HCT116 (cell line): Measurements from ENCODE around the gene DCUN1D5.

ENCODE experiments used
- CEBPB ChIP-seq: IDR thresholded peaks from 2 replicates; pipeline ENCODE4 v1.6.1; 2012; ENCODE audit warnings: low read depth
- CTCF ChIP-seq, 3 experiments: fragments of 200-600 bp in 1 of 3; sonication (generic) in 1 of 3; IDR thresholded peaks in 2 of 3; conservative IDR thresholded peaks in 1 of 3; 2 replicates each; pipeline ENCODE4 v1.5.1; 2012 to 2017; ENCODE audit warnings: low read depth in 2 of 3, low read length in 2 of 3, antibody characterized with exemption in 1 of 3, borderline replicate concordance in 1 of 3, control low read depth in 1 of 3, mild to moderate bottlenecking in 1 of 3, mixed read lengths in 1 of 3, mixed run types in 1 of 3, moderate library complexity in 1 of 3; ENCODE audit not compliant: insufficient read depth in 1 of 3
- EZH2 ChIP-seq: fragments of 200-600 bp; sonication (generic); IDR thresholded peaks from 2 replicates; pipeline ENCODE4 v1.6.1; 2017; ENCODE audit warnings: antibody characterized with exemption, mixed run types
- EZH2phosphoT487 ChIP-seq: fragments of 200-600 bp; IDR thresholded peaks from 2 replicates; pipeline ENCODE4 v1.6.1; 2018; ENCODE audit warnings: antibody characterized with exemption, borderline replicate concordance
- JUND ChIP-seq: IDR thresholded peaks from 2 replicates; pipeline ENCODE4 v1.6.1; 2012
- MAX ChIP-seq: IDR thresholded peaks from 2 replicates; pipeline ENCODE4 v1.6.1; 2012
- POLR2A ChIP-seq: IDR thresholded peaks from 2 replicates; pipeline ENCODE4 v1.7.0; 2011; ENCODE audit warnings: borderline replicate concordance; ENCODE audit not compliant: insufficient read depth, insufficient read length; ENCODE audit errors: extremely low read depth
- RAD21 ChIP-seq: IDR thresholded peaks from 2 replicates; pipeline ENCODE4 v1.6.1; 2012; ENCODE audit warnings: low read depth, mild to moderate bottlenecking
- SIN3A ChIP-seq: IDR thresholded peaks from 2 replicates; pipeline ENCODE4 v1.6.1; 2012; ENCODE audit warnings: low read depth
- YY1 ChIP-seq: IDR thresholded peaks from 2 replicates; pipeline ENCODE4 v1.6.1; 2011; ENCODE audit warnings: low read length, low read depth, moderate library complexity, mild to moderate bottlenecking; ENCODE audit not compliant: insufficient replicate concordance; ENCODE audit errors: extremely low read depth
- ZBTB33 ChIP-seq: IDR thresholded peaks from 2 replicates; pipeline ENCODE4 v1.6.1; 2011; ENCODE audit warnings: mild to moderate bottlenecking, low read length, moderate library complexity; ENCODE audit not compliant: insufficient replicate concordance; ENCODE audit errors: extremely low read depth
- TF ChIP-seq, protein P1 (sequence below): IDR thresholded peaks from 2 replicates; pipeline ENCODE4 v1.6.1; 2012; ENCODE audit warnings: low read depth

GRCh38 chr11:103031834-103032233 lies 60.1 kb downstream of the DCUN1D5 start:
- no peak for TF ChIP-seq CTCF (IDR thresholded peaks at IDR 0.05 in 2 of 3, conservative IDR thresholded peaks at IDR 0.05 in 1 of 3; ENCODE audit: borderline replicate concordance in 1 of 3, insufficient read depth in 1 of 3, low read depth in 2 of 3, low read length in 2 of 3)
- no peak for TF ChIP-seq POLR2A
- no peak for TF ChIP-seq CEBPB
- no peak for TF ChIP-seq MAX
- TF ChIP-seq RAD21: no peak
- TF ChIP-seq, protein P1, sequence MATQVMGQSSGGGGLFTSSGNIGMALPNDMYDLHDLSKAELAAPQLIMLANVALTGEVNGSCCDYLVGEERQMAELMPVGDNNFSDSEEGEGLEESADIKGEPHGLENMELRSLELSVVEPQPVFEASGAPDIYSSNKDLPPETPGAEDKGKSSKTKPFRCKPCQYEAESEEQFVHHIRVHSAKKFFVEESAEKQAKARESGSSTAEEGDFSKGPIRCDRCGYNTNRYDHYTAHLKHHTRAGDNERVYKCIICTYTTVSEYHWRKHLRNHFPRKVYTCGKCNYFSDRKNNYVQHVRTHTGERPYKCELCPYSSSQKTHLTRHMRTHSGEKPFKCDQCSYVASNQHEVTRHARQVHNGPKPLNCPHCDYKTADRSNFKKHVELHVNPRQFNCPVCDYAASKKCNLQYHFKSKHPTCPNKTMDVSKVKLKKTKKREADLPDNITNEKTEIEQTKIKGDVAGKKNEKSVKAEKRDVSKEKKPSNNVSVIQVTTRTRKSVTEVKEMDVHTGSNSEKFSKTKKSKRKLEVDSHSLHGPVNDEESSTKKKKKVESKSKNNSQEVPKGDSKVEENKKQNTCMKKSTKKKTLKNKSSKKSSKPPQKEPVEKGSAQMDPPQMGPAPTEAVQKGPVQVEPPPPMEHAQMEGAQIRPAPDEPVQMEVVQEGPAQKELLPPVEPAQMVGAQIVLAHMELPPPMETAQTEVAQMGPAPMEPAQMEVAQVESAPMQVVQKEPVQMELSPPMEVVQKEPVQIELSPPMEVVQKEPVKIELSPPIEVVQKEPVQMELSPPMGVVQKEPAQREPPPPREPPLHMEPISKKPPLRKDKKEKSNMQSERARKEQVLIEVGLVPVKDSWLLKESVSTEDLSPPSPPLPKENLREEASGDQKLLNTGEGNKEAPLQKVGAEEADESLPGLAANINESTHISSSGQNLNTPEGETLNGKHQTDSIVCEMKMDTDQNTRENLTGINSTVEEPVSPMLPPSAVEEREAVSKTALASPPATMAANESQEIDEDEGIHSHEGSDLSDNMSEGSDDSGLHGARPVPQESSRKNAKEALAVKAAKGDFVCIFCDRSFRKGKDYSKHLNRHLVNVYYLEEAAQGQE: no peak
- no peak for TF ChIP-seq JUND
- TF ChIP-seq EZH2phosphoT487: no peak
- TF ChIP-seq YY1: no peak
- TF ChIP-seq ZBTB33: no peak
- no peak for TF ChIP-seq EZH2
- TF ChIP-seq SIN3A: no peak
